Measurements from ENCODE around the gene TANGO2.
A peak's percentile ranks its signal among the peaks of the same experiment; 100 is the strongest.

The TANGO2 gene

DNA sequence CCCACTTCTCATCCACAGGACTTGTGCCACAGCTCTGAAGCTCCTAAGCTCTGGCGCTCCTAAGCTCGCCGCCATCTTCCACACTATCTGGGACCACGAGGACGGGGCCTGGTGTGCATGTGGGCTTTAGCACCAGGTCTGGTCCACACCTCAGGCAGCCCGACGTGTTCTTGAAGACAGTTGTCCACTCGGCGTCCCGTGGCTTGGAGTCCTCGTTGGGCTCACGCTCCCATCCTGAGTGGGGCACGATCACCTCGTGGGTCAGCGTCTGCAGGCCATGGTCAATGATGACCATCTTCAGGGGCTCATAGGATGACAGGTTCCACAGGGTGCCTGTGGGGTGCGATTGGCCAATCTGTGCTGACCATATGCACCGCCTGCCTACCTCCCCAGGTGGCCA is 42.2 kb upstream of the TANGO2 start:
- Histone ChIP-seq H3K27me3 (ENCODE audit: control insufficient read depth, insufficient read depth, low read length) (no peaks in the 10 kb centered on the region), H3K4me1 (ENCODE audit: control insufficient read depth, insufficient read depth, low read length) (peaks cover 8% of the 10 kb centered on the region), H3K9me3 (ENCODE audit: control insufficient read depth, low read length) (no peaks in the 10 kb centered on the region), H3K36me3 (ENCODE audit: control insufficient read depth, insufficient read depth, low read length) (no peaks in the 10 kb centered on the region), H3K4me3 (ENCODE audit: low read length) (no peak overlapping the region), H3K9ac (ENCODE audit: low read length) (no peak overlapping the region)

DNA sequence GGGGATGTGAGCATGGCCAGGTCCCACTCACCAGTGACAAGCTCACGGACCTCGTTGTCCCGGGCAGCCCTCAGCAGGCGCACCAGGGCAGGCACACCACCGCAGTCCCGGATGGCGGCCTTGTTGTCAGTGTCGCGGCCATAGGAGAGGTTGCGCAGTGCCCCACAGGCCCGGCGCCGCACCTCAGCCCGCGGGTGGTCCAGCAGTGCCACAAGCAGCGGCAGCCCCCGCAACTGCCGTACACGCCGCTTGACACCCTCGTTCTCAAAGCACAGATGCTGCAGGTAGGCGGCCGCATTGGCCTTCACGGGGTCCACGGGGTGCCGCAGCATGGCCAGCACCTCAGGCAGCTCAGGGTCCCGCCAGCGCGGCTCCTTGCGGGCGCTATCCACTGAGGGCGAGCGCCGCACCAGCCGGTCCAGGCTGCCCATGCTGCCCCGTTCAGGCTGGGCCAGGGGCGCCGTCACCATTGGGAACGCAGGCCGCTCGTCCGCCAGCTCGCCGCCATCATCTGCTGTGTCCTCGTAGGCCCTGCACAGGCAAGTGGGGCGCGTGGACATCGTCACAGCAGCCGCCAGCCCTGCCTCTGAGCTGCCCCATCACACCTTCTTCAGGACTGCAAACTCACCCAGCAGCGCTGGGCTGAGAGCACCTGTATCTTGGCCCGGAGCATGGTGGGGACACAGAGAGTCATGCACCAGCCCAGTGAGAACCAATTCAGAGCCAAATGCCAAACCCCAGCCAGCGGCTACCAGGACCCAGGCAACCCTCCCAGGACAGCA is 41.0 kb upstream of the TANGO2 start:
- no peaks in the 10 kb centered on the region for H3K9me3 ChIP-seq (ENCODE audit: control insufficient read depth, low read length)
- no peaks in the 10 kb centered on the region for H3K27me3 ChIP-seq (ENCODE audit: control insufficient read depth, insufficient read depth, low read length)
- no peaks in the 10 kb centered on the region for H3K36me3 ChIP-seq (ENCODE audit: control insufficient read depth, insufficient read depth, low read length)
- H3K4me1 ChIP-seq (ENCODE audit: control insufficient read depth, insufficient read depth, low read length) = peaks cover 8% of the 10 kb centered on the region
- no peak overlapping the region for H3K9ac ChIP-seq (ENCODE audit: low read length)
- H3K4me3 ChIP-seq (ENCODE audit: low read length) = no peak overlapping the region

- H3K27me3 ChIP-seq (ENCODE audit: control insufficient read depth, insufficient read depth, low read length) = peaks cover 2% of the 10 kb centered on the region
- H3K9me3 ChIP-seq (ENCODE audit: control insufficient read depth, low read length) = no peaks in the 10 kb centered on the region
- H3K4me3 ChIP-seq (ENCODE audit: low read length) = no peak overlapping the region
- no peaks in the 10 kb centered on the region for H3K36me3 ChIP-seq (ENCODE audit: control insufficient read depth, insufficient read depth, low read length)
- H3K4me1 ChIP-seq (ENCODE audit: control insufficient read depth, insufficient read depth, low read length) = peaks cover 15% of the 10 kb centered on the region
- H3K9ac ChIP-seq (ENCODE audit: low read length) = no peak overlapping the region
Observed at GRCh38 chr22:19980766-19981165, 40.1 kb upstream of the TANGO2 start.

DNA sequence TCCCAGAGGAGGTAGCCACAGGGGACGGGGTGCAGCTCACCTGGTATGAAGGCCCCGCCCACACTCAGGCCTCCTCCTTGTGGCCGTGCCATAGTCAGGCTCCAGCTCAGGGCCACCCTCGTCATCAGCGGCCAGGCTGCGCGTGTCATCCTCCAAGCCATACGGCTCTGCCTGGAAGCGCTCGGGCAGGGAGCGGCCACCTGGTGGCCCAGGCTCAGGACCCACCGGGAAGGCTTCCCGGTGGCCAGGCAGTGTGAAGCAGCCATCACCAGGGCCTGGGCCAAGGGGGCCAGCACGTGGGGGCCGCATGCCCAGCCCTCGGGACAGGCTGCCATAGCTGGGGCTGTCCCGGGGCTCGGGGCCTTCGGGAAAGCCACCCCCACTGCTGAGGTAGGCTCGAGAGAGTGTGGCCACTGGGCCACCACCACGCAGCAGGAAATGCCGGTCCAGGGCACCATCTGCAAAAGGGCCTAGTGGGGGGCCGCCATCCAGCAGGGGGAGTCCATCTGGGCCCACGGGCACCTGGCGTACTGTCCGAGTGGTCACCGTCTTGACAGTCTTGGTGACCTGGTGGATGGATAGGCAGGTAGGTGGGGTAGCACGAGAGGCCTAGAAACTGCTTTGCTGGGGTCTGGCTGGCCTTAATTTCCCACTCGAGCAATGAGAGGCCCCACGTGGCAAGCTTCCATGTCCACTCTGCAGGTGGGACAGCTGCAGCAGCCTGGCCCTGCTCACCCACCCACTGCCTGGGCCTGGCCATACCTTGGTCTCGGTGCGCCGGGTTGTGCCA is 39.5 kb upstream of the TANGO2 start:
- H3K4me3 ChIP-seq (ENCODE audit: low read length) = no peak overlapping the region
- H3K36me3 ChIP-seq (ENCODE audit: control insufficient read depth, insufficient read depth, low read length) = no peaks in the 10 kb centered on the region
- peaks cover 8% of the 10 kb centered on the region for H3K27me3 ChIP-seq (ENCODE audit: control insufficient read depth, insufficient read depth, low read length)
- H3K4me1 ChIP-seq (ENCODE audit: control insufficient read depth, insufficient read depth, low read length) = peaks cover 21% of the 10 kb centered on the region
- no peaks in the 10 kb centered on the region for H3K9me3 ChIP-seq (ENCODE audit: control insufficient read depth, low read length)
- H3K9ac ChIP-seq (ENCODE audit: low read length) = no peak overlapping the region

- Histone ChIP-seq H3K4me1 (ENCODE audit: control insufficient read depth, insufficient read depth, low read length) (peaks cover 22% of the 10 kb centered on the region), H3K9ac (ENCODE audit: low read length) (no peak overlapping the region), H3K27me3 (ENCODE audit: control insufficient read depth, insufficient read depth, low read length) (peaks cover 8% of the 10 kb centered on the region), H3K36me3 (ENCODE audit: control insufficient read depth, insufficient read depth, low read length) (no peaks in the 10 kb centered on the region), H3K4me3 (ENCODE audit: low read length) (no peak overlapping the region), H3K9me3 (ENCODE audit: control insufficient read depth, low read length) (no peaks in the 10 kb centered on the region)
Observed at GRCh38 chr22:19981961-19982920, 38.7 kb upstream of the TANGO2 start.

- Histone ChIP-seq H3K36me3 (ENCODE audit: control insufficient read depth, insufficient read depth, low read length) (no peaks in the 10 kb centered on the region), H3K9ac (ENCODE audit: low read length) (no peak overlapping the region), H3K4me1 (ENCODE audit: control insufficient read depth, insufficient read depth, low read length) (peaks cover 27% of the 10 kb centered on the region), H3K9me3 (ENCODE audit: control insufficient read depth, low read length) (no peaks in the 10 kb centered on the region), H3K27me3 (ENCODE audit: control insufficient read depth, insufficient read depth, low read length) (peaks cover 8% of the 10 kb centered on the region), H3K4me3 (ENCODE audit: low read length) (no peak overlapping the region)
Observed at GRCh38 chr22:19982991-19983578, 37.8 kb upstream of the TANGO2 start.

GRCh38 chr22:19983741-19984140 is 37.2 kb upstream of the TANGO2 start:
- no peaks in the 10 kb centered on the region for H3K9me3 ChIP-seq (ENCODE audit: control insufficient read depth, low read length)
- H3K36me3 ChIP-seq (ENCODE audit: control insufficient read depth, insufficient read depth, low read length) = no peaks in the 10 kb centered on the region
- H3K4me1 ChIP-seq (ENCODE audit: control insufficient read depth, insufficient read depth, low read length) = peaks cover 27% of the 10 kb centered on the region
- H3K4me3 ChIP-seq (ENCODE audit: low read length) = no peak overlapping the region
- no peak overlapping the region for H3K9ac ChIP-seq (ENCODE audit: low read length)
- H3K27me3 ChIP-seq (ENCODE audit: control insufficient read depth, insufficient read depth, low read length) = peaks cover 8% of the 10 kb centered on the region

GRCh38 chr22:19984201-19984753 is 36.6 kb upstream of the TANGO2 start:
- H3K27me3 ChIP-seq (ENCODE audit: control insufficient read depth, insufficient read depth, low read length) = peaks cover 8% of the 10 kb centered on the region
- peaks cover 27% of the 10 kb centered on the region for H3K4me1 ChIP-seq (ENCODE audit: control insufficient read depth, insufficient read depth, low read length)
- H3K9me3 ChIP-seq (ENCODE audit: control insufficient read depth, low read length) = no peaks in the 10 kb centered on the region
- no peak overlapping the region for H3K4me3 ChIP-seq (ENCODE audit: low read length)
- no peak overlapping the region for H3K9ac ChIP-seq (ENCODE audit: low read length)
- no peaks in the 10 kb centered on the region for H3K36me3 ChIP-seq (ENCODE audit: control insufficient read depth, insufficient read depth, low read length)

- Histone ChIP-seq H3K9ac (ENCODE audit: low read length) (peak overlapping the region; percentile 51), H3K9me3 (ENCODE audit: control insufficient read depth, low read length) (no peaks in the 10 kb centered on the region), H3K4me1 (ENCODE audit: control insufficient read depth, insufficient read depth, low read length) (peaks cover 27% of the 10 kb centered on the region), H3K27me3 (ENCODE audit: control insufficient read depth, insufficient read depth, low read length) (peaks cover 8% of the 10 kb centered on the region), H3K36me3 (ENCODE audit: control insufficient read depth, insufficient read depth, low read length) (no peaks in the 10 kb centered on the region), H3K4me3 (ENCODE audit: low read length) (no peak overlapping the region)
Observed at GRCh38 chr22:19984851-19985811, 35.8 kb upstream of the TANGO2 start.

DNA sequence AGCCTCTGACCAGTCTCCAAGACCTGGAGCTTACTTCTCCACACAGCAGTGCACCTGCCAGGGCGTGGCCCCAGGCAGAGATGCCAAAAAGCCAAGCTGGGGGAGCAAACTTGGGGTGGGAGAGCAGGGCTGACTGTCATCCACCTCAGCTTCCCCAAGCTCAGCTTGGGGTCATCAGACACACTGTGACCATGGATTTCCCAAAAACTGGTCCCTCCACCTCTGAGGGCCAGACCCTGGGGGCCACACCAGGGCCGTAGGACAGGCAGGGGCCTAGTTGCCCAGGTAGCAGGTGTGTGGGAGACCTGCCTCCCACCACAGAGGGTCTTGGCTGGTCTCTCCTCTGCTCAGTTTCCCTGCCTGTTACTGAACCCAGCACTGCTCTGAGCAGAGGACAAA is 34.9 kb upstream of the TANGO2 start:
- peaks cover 27% of the 10 kb centered on the region for H3K4me1 ChIP-seq (ENCODE audit: control insufficient read depth, insufficient read depth, low read length)
- peaks cover 8% of the 10 kb centered on the region for H3K27me3 ChIP-seq (ENCODE audit: control insufficient read depth, insufficient read depth, low read length)
- no peaks in the 10 kb centered on the region for H3K36me3 ChIP-seq (ENCODE audit: control insufficient read depth, insufficient read depth, low read length)
- peak overlapping the region; percentile 51 for H3K9ac ChIP-seq (ENCODE audit: low read length)
- peak overlapping the region; percentile 22 for H3K4me3 ChIP-seq (ENCODE audit: low read length)
- H3K9me3 ChIP-seq (ENCODE audit: control insufficient read depth, low read length) = no peaks in the 10 kb centered on the region

All from mucosa of stomach (tissue), 1 donor.